ENCODE measurements around the gene SLC7A6OS. TPM values are rescaled to one million over a fixed set of nuclear protein-coding genes. Genes with fewer than 3 reads are reported as not detected.

SLC7A6OS gene
- total and polyA plus RNA-seq, 2 experiments from 2014 or later: 16.4 to 17.9 TPM

DNA sequence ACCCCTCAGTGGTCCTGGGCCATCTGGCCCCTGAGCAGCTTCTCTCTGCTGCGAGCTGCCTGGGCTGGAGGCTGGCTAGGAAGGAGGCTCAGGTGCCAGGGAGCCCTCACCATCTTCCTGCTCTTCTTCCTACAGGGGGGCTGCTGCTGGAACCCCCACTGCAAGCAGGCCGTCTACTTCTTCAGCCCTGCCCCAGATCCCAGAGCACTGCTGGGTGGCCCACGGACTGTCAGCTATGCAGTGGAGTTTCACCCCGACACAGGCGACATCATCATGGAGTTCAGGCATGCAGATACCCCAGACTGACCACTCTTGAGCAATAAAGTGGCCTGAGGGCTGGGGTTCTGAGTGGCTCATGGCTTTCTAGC, 46.2 kb upstream of the SLC7A6OS start:
- Histone ChIP-seq H3K79me2 (replicated peaks; ENCODE audit: insufficient read depth) (no peaks in the 10 kb centered on the region), H4K20me1 (replicated peaks; ENCODE audit: insufficient read depth) (no peaks in the 10 kb centered on the region; the same call in 1 of the 2 replicates), H3K9me2 (ENCODE audit: insufficient read depth) (no peaks in the 10 kb centered on the region), H2AFZ (no peak overlapping the region), H3K4me3 (no peak overlapping the region), H3K27me3 (ENCODE audit: insufficient read depth) (no peaks in the 10 kb centered on the region), H3K36me3 (ENCODE audit: insufficient read depth) (peaks cover 4% of the 10 kb centered on the region; the same call in 1 of the 2 replicates), H3K4me2 (no peak overlapping the region), H3K4me1 (ENCODE audit: insufficient read depth) (no peaks in the 10 kb centered on the region), H3F3A (replicated peaks; ENCODE audit: low read depth) (no peaks in the 10 kb centered on the region), H3K27ac (ENCODE audit: low read depth) (no peak overlapping the region)
- H3K27me3 Mint-ChIP-seq (ENCODE audit: insufficient read depth, low read depth, poor library complexity): peaks cover 7% of the 10 kb centered on the region
- H3K4me3 Mint-ChIP-seq: no peak overlapping the region
- DNase-seq (ENCODE audit: low spot score) (no peak), ATAC-seq (no peak)
- TF ChIP-seq ZNF331 (CRISPR knock-in tag; IDR thresholded peaks at IDR 0.05; ENCODE audit: low read depth): no peak
- TF ChIP-seq, protein P1, sequence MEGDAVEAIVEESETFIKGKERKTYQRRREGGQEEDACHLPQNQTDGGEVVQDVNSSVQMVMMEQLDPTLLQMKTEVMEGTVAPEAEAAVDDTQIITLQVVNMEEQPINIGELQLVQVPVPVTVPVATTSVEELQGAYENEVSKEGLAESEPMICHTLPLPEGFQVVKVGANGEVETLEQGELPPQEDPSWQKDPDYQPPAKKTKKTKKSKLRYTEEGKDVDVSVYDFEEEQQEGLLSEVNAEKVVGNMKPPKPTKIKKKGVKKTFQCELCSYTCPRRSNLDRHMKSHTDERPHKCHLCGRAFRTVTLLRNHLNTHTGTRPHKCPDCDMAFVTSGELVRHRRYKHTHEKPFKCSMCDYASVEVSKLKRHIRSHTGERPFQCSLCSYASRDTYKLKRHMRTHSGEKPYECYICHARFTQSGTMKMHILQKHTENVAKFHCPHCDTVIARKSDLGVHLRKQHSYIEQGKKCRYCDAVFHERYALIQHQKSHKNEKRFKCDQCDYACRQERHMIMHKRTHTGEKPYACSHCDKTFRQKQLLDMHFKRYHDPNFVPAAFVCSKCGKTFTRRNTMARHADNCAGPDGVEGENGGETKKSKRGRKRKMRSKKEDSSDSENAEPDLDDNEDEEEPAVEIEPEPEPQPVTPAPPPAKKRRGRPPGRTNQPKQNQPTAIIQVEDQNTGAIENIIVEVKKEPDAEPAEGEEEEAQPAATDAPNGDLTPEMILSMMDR (conservative IDR thresholded peaks at IDR 0.05; ENCODE audit: low read depth in 2 of 2): no peak
- TF ChIP-seq STAT1 (IDR thresholded peaks at IDR 0.05; ENCODE audit: unreplicated experiment): no peak
- TF ChIP-seq EZH2phosphoT487 (IDR thresholded peaks at IDR 0.05; ENCODE audit: unreplicated experiment): no peak
- no peak for TF ChIP-seq EZH2 (IDR thresholded peaks at IDR 0.05; ENCODE audit: low read depth, unreplicated experiment)
- TF ChIP-seq NANOG (IDR thresholded peaks at IDR 0.05; ENCODE audit: borderline replicate concordance): no peak
- TF ChIP-seq CREB1 (CRISPR knock-in tag; IDR thresholded peaks at IDR 0.05; ENCODE audit: low read depth): no peak
- no peak overlapping the region for H3K27ac Mint-ChIP-seq
- H3K36me3 Mint-ChIP-seq (ENCODE audit: low read depth): peaks cover 18% of the 10 kb centered on the region
- H3K9me3 Mint-ChIP-seq: no peaks in the 10 kb centered on the region
- H3K4me1 Mint-ChIP-seq: peaks cover 4% of the 10 kb centered on the region; the same call in 2 of the 3 replicates

DNA sequence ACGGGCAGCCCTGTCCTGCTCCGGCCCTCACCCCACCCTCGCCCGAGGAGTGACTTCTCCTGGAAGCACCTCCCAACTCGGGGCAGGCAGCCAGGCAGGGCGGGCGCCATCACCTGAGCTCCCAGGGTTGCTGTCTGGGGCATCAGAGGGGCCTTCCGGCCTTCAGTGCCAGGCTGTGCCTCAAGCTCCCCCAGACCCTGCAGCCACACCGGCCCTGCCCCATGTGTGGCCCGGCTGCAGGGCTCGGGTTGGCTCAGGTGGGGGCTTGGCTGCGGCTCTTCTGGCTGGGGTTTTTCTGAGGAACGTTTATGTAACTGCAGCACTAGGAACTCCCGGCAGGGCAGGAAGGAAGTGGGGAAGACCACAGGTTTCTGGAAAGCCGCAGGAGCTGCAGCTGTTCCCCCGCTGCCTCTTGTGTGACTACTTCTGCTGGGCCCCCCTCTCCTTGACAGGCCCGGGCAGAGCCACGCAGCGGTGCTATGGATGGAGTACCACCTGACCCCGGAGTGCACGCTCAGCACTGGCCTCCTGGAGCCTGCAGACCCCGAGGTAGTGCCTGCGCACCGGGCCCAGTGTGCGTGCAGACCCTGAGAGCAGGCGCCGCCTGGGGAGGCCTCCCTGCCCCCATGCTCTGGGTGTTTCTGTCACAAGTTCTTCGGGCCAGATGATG, 45.6 kb upstream of the SLC7A6OS start:
- H3K36me3 Mint-ChIP-seq (ENCODE audit: low read depth): peaks cover 22% of the 10 kb centered on the region
- Histone ChIP-seq H3K4me3 (no peak overlapping the region), H3K27ac (ENCODE audit: low read depth) (no peak overlapping the region), H3K79me2 (replicated peaks; ENCODE audit: insufficient read depth) (no peaks in the 10 kb centered on the region), H3K4me2 (no peak overlapping the region), H3K27me3 (ENCODE audit: insufficient read depth) (no peaks in the 10 kb centered on the region), H4K20me1 (replicated peaks; ENCODE audit: insufficient read depth) (no peaks in the 10 kb centered on the region; the same call in 1 of the 2 replicates), H3F3A (replicated peaks; ENCODE audit: low read depth) (no peaks in the 10 kb centered on the region), H3K36me3 (ENCODE audit: insufficient read depth) (peaks cover 4% of the 10 kb centered on the region; the same call in 1 of the 2 replicates), H2AFZ (no peak overlapping the region), H3K9me2 (ENCODE audit: insufficient read depth) (no peaks in the 10 kb centered on the region), H3K4me1 (ENCODE audit: insufficient read depth) (no peaks in the 10 kb centered on the region)
- TF ChIP-seq CREB1 (CRISPR knock-in tag; IDR thresholded peaks at IDR 0.05; ENCODE audit: low read depth): no peak
- no peak for TF ChIP-seq JUNB (IDR thresholded peaks at IDR 0.05; ENCODE audit: unreplicated experiment)
- TF ChIP-seq EZH2phosphoT487 (IDR thresholded peaks at IDR 0.05; ENCODE audit: unreplicated experiment): no peak
- no peak for DNase-seq (ENCODE audit: low spot score)
- H3K27me3 Mint-ChIP-seq (ENCODE audit: insufficient read depth, low read depth, poor library complexity): peaks cover 7% of the 10 kb centered on the region
- no peak for ATAC-seq
- no peaks in the 10 kb centered on the region for H3K9me3 Mint-ChIP-seq
- H3K4me3 Mint-ChIP-seq: no peak overlapping the region
- peaks cover 4% of the 10 kb centered on the region; the same call in 2 of the 3 replicates for H3K4me1 Mint-ChIP-seq
- H3K27ac Mint-ChIP-seq: no peak overlapping the region
